ENCODE measurements around the gene ELAVL3. TPM values are rescaled to one million over a fixed set of nuclear protein-coding genes. Genes with fewer than 3 reads are reported as not detected.
"Not testable (repeated sequence)": the region's sequence is repeated elsewhere in the genome, so short reads cannot be mapped to it uniquely, and the experiment has no call there.

ELAVL3 gene
- total RNA-seq, 1 donor from 2014 or later: not detected

DNA sequence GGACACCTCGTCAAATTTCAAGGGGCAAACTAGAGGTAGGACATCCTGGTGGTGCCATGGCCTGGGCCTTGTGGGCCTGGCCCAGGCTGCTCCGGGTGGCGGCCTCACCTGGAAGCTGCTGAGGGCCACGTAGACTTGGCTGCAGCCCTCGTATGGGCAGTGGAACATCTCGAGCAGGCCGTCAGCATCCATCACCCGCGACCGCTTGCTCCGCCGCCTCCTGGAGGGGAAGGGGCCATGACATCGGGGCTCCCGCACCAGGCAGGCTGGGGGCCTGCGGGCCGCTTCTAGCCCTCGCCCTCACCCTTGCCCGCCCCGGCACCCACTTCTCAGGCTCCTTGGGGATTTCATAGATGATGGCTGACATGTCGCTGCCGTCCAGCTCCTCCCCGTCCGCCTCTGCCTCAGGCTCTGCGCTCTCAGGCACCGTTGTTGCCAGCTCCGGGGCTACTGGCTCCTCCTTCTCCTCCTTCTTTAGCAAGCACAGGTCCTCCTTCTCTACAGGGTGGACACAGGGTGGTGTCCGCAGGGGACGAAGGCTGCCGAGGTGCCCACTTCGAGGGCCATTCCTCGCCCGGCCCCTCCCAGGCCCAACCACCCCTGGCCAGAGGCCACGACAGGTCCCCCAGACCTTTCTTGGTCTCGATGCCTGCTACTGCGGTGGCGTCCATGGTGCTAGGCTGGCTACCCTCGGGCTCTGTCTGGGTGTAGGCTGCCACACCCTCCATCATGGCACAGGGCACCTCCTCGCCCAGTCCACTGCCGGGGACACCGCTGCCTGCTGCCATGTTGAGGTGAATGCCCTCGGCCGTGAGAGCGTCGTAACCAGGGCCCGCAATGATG, 6.0 kb upstream of the ELAVL3 start:
- no peak for DNase-seq (ENCODE audit: low read depth, low spot score)

DNA sequence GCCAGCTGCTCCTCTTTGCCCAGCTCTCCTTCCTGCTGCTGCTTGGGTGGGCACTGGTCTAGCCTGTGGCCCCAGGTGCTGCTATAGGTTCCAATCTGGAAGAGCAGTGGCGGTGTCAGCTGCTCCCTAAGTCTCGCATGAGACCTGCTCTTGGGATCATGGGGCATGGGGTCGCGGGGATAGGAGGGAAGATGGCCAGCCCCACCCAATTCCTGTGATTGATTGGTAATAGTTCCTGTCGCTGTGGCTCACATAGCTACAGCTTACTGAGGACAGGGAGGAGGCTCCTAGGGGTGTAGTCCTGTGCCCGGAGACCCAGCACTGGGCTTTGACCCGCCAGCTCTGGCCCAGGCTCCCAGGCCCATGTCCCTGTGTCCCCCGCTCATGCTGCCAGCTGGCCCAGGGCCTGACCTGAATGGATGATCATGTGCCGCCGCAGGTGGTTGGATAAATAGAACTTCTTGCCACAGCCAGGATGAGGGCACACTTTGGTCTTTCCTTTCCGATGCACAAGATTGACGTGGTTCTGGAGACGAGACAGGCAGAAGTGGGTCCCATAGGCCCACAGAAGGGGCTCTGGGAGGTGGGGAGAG, 4.5 kb upstream of the ELAVL3 start:
- no peak for DNase-seq (ENCODE audit: low read depth, low spot score)

DNA sequence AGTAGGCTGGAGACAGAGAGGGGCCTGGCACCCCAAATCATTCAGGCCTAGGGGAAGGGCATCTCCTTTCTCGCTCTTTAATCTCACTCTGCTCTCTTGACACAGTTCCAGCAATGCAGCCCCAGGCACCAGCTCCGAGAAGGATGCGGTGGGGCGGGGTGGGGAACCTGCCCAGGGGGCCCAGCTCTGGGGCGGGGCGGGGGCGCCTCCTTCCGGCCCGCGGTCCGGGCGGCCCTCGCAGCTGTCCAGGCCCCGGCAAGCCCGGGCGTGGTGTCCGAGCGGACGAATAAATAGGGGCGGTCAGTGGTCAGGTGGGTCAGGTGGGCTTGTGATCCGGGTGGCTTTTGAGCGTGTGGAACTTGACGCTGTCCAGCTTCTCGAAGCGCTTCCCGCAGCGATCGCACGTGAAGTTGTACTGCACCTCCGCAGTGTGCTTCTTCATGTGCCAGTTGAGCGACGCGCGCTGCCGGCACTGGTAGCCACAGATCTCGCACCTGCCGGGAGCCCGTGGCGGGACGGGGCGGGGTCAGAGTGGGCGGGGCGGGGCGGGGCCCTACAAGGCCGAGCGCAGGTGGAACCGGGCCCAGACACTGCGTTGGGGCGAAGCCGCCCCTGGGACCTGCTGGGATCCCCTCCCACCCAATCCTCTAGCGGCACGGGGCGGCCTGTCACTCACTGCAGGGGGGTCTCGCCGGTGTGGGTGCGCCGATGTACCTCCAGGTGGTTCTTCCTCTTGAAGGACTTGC, 2.7 kb upstream of the ELAVL3 start:
- DNase-seq (ENCODE audit: low read depth, low spot score): no peak

DNA sequence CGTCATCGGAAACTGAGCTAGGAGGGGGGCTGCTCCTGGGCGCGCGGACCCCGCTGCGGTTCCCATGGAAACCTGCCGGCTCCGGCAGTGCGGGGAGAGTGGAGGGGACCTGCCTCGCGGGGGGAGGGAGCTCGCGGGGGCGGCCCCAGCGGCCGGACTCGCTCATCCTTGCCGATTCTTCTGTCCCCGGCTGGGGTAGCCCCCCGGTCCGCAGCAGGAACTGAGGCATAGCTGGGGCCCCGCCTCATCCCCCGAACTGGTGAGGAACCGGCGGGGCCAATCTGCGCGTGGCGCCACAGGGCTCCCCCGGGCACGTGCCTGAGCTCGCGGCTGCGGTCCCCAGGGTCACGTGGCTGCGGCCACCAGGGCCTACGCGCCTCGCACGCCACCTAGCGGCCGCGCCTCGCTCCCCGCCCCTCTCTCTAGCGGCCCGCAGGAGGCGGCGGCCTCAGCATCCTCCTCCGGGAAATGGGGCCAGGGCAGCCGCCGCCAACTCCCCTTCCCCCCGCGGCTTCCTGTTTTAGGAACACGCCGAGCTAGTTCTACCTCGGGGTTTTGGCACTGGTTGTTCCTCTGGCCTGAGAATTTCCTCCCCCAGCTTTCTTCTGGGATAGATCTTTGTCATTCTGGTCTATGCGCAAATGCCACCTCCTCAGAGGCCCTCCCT, 1.7 kb upstream of the ELAVL3 start:
- DNase-seq (ENCODE audit: low read depth, low spot score): peak; percentile 54

DNA sequence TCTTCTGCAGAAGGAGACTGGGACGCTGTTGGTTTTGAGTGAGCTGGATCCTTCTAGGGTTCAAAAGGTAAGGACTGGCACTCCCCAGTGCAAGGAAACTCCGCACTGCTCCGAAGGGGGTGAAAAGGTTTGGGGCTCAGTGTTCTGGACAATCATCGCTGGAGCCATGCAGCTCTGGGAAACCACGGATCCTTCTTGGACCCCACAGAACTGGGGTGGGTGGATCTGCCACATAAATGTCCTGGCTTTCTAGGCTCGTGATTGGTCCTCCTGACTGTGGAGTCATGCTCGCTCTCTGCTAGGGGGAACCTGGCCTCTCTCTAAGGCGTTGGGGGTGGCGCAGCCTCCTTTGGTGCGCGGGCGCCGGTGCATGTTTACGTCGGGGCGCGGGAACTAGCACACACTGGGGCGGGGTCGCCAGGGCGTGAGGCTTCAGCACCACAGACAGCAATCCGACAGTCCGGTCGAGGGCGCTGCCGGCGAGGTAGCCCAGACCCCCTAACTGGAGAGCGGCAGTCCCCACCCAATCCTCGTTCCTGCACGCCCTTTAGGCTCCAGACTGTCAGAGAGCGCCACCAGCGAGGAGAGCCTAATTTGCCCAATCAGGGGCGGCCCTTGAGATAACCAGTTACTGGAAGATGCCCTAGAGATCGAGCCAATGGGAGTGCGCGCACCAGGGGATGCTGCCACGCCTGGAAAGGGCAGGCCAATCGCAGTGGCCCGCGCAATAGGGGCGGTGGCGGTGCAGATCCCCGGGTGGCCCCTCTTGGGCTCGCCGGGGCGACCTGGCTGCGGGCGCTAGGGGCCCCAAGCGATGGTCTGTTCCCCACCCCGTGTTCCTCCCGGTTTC, 913 bp upstream of the ELAVL3 start:
- DNase-seq (ENCODE audit: low read depth, low spot score): peak; percentile 53

DNA sequence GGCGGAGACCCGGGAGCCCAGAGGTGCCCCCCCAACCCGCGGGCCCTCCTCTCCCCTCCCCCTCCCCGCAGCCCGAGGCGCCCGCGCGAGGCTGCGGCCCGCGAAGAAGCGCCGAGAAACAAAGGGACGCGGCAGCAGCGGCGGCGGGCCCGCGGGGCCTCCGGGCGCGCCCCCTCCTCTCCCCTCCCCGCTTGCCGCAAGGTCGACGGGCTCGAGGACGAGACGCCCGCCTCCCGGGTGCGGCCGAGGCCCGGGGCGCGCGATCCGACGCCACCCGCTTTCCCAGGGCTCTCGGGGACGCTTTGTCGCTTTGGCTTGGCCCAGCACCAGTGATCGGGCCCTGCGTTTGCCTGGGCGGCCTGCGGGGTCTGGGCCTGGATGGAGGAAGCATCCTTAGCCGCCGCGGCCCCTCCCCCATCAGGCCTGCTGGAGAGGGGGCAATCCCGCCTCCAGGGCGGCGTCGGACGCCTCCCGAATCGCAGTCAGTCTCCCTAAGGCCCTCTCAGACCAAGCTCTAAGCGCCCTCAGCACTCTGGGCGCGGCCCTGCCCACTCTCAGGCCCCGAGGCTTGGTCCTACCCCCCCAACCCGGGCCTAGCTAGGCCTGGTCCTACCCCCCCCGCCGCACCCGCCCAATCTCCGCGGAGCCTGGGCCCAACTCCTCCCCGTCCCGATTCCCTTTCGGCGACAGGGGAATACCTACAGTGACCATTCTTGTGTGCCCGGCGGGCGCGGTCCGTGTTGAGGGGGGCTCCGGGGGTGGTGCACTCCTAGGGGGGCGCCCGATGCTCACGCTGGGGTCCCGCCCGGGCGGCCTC, 740 bp downstream of the ELAVL3 start:
- DNase-seq (ENCODE audit: low read depth, low spot score): no peak

DNA sequence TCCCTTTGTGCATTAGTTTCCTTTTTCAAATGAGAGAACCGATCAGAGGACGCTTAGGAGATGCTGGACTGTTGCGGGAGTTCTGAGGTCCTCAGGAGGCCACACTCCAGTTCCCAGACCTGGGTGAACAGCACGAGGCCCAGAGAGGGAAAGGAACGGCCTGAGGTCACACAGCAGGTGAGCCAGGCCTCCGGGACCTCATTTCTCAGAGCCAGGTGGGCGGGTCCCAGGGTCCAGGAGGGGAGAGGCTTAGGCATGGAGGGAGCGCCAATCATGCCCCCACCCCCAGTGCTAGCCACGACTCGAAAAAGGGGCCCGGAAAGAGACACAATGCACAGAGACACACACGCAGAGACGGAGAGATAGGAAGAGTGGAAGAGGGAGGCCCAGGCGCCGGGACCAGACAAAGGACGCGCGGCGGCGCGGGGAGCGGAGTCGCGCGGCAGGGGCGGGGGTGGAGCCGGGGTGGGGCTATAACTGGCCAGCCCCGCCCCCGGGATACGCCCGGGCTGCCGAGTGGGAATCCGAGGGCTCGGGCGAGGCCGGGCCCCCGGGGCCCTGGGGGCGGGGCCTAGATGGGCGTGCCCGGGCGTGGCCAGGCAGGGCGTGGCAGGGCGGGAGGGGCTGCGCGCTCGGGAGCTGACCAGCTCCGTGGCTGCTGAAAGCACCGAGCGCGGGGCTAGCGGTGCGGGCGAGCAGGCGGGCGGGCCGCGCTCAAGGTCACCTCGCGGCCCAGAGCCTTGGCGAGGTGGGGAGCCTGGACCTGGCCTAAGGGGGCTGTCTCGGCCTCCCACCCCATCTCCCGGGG, 1.6 kb downstream of the ELAVL3 start:
- no peak for DNase-seq (ENCODE audit: low read depth, low spot score)

DNA sequence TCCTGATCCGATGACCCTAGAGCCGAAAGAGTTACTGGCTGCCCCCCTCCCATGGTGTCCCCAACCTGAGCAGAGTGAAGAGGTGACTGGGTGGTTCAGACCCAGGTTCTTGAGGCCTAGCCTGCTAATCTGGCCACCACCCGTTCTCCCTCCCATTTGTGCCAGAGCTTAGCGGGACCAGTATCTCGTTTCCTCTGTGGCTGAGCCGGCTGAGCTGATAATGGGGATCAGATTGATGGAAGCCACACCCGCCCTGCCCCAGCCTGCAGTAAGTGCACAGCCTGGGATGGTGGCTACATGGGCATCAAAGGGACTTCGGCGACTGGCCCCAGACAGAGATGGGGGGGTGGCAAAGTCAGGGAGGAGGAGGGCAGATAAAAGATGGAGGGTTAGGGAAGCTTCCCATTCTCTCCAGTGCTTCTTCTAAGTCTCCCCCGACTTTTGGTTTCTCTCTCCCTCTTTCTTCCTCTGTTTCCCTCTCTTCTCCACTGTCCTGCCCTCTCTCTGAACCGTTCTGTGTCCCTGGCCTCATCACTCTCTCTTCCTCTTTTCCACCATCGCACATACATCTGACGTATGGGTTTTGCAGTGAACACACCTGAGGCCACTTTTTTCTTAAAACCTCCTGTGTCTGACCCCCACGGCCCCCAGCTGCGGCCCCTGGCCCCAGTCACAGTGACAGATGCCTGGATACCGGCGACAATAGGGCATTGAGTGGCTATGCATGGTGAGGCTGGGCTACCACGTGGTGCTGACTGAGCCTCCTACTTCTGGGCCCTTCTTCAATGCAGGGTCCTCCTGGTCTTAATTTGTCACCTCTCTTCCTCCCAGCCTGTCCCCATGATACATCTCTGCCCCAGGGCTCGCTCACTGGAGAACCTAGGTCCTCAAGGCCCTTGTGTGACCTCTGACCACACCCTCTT, 2.4 kb downstream of the ELAVL3 start:
- no peak for DNase-seq (ENCODE audit: low read depth, low spot score)

DNA sequence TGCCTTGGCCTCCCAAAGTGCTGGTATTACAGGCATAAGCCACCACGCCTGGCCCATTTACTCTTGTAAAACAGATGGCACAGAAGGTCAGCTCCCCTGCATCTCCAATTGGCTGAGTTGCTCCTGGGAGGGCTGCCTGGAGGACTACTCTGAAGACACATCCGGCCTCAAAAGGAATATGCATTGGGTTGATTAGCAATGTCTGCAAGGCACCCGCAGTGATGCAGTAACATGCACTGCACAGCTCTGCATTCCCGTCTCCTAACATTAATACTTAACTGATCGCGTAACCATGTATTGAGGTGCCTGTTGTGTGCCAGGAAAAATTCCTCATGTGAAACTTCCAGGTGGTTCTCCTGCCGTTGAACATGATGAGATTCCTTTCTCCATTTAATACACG, 5.0 kb downstream of the ELAVL3 start:
- DNase-seq (ENCODE audit: low read depth, low spot score): no peak

DNA sequence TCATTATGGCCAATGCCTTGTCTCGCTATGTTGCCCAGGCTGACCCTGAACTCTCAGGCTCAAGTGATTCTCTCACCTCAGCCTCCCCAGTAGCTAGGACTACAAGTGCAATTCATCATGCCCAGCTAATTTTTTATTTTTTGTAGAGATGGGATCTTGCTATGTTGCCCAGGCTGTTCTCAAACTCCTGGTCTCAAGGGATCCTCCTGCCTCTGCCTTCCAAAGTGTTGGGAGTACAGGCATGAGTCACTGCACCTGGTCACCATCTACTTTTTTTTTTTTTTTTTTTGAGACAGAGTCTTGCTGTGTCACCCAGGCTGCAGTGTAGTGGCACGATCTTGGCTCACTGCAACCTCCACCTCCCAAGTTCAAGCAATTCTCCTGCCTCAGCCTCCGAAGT, 5.5 kb downstream of the ELAVL3 start:
- not testable (repeated sequence) for DNase-seq (ENCODE audit: low read depth, low spot score)

DNA sequence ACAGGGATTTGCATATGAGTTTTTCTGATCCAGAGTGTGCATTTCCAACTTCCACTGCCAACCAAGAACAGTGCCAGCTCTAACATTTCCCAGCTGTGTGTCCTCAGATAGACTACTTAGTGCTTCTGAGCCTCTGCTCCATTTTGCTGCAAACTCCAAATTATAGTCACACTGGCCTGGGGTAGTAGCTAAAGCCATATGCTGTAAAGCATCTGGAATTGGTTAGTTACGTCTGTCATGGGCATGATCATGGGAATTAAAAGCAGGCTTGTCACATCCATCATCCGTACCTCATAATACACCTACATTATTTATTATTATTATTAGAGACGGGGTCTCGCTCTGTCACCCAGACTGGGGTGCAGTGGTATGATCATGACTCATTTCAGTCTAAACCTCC, 7.1 kb downstream of the ELAVL3 start:
- no peak for DNase-seq (ENCODE audit: low read depth, low spot score)

DNA sequence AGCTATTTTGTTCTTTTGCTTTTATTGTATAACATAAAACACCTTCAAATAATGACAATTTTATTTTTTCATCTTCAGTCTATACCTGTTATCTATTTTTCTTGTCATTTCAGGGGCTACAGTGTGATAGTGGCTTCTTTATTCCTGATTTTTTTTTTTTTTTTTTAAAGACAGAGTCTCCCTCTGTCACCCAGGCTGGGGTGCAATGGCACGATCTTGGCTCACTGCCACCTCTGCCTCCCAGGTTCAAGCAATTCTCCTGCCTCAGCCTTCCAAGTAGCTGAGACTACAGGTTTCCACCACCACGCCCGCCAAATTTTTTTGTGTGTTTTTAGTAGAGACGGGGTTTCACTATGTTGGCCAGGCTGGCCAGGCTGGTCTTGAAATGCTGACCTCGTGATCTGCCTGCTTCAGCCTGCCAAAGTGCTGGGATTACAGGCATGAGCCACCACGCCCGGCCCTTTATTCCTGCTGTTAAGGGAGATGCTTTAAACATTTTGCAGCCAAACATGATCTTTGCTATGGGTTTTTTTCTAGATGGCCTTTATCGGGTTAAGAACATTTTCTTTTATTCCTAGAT, 12.5 kb downstream of the ELAVL3 start:
- DNase-seq (ENCODE audit: low read depth, low spot score): not testable (repeated sequence)

DNA sequence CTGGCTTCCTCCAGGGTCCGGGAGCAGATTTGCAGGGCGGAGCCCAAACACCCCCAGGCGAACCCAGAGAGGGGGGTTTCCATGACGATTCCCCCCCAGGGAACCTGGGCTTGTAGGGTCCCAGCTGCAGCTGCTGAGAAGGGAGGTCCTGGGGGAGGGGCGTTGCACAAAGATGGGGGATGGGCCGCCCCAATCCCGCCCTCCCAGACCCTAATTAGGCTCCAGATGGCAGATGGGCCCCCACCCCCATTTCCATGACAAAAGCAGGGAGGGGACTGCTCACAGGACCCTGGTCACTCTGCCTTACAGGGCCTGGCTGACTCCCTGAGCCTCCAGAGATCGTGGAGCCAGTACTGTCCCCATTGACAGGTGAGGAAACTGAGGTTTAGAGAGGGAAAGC, 15.2 kb downstream of the ELAVL3 start:
- no peak for DNase-seq (ENCODE audit: low read depth, low spot score)

DNA sequence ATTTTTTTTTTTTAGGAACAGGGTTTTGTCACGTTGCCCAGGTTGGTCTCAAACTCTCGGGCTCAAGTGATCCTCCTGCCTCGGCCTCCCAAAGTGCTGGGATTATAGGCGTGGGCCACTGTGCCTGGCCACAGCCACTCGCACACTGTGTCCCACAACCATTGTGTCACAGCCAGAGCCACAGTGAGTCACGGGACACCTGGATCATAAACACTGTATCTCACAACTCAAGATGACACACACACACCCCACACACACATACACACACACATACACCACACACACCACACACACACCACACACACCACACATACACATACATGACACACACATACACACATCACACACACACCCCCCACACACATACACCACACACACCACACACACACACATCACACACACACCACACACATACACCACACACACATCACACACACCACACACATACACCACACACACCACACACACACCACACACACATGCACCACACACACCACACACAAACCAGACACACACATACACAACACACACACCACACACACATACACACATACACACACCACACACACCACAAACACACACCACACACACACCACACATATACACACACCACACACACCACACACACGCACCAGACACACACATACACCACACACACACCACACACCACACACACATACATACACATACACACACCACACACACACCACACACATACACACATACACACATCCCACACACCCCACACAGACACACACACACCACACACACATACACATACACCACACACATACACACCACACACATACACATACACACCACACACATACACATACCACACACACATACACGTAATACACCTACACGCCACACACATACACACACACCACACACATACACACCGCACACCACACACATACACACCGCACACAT, 16.2 kb downstream of the ELAVL3 start:
- no peak for DNase-seq (ENCODE audit: low read depth, low spot score)

DNA sequence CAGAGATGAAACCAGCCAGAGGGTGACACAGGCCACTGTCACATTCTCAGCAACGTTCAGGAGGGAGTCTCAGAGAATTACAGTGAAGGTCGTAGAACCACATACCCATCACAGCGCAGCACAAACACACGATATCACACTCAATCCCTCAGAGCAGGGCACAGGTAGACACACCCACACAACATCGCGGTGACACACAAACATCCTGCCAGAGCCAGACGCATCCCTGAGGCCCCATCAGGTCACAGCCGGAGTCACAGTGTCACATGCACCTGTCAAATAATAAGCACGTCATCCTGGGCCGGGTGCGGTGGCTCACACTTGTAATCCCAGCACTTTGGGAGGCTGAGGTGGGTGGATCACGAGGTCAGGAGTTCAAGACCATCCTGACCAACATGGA, 17.5 kb downstream of the ELAVL3 start:
- DNase-seq (ENCODE audit: low read depth, low spot score): no peak

DNA sequence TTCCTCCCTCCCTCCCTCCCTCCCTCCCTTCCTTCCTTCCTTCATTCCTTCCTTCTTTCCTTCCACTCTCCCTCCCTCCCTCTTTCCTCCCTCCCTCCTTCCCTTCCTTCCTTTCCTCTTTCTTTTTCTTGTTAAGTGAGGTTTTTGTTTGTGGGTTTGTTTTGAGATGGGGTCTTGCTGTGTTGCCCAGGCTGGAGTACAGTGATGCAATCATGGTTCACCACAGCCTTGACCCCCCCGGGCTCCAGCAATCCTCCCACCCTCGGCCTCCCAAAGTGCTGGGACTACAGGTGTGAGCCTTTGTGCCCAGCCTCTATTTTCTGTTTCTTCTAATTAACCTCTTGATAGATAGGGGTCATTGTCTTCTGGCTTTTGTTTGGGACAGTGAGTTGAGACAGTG, 19.4 kb downstream of the ELAVL3 start:
- no peak for DNase-seq (ENCODE audit: low read depth, low spot score)

DNA sequence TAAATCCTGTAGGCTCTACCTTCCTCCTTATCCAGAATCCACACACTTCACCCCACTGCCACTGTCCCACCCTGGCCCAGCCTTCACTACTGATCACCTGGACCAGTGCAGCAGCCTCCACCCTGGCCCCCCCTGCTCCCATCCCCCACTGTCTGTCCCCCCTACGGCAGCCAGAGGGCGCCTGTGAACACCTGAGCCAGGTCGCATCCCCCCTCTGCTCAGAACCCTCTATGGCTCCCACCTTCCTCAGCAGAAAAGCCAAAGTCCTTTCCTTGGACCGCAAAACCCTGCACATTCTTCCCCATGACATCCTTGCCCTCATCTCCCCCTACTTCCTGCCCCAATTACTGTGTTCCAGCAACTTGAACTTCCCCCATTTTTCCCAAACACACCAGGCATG, 20.6 kb downstream of the ELAVL3 start:
- no peak for DNase-seq (ENCODE audit: low read depth, low spot score)

Data from pulmonary artery endothelial cell (primary cell).